GM18502 (cell line): ENCODE data around the gene ADAM21.
"Not testable (repeated sequence)": the region's sequence is repeated elsewhere in the genome, so short reads cannot be mapped to it uniquely, and the experiment has no call there.

Experiments used
- ATAC-seq: cut with Tn5 transposase; IDR thresholded peaks from one replicate; pipeline ENCODE4 v1.9.1; 2021; ENCODE audit warnings: mild to moderate bottlenecking; ENCODE audit not compliant: unreplicated experiment, poor library complexity

ADAM21 gene

GRCh38 chr14:70475459-70475858, 23.5 kb downstream of the ADAM21 start:
- not testable (repeated sequence) for ATAC-seq

- ATAC-seq: not testable (repeated sequence)
These were observed 25.6 kb downstream of the ADAM21 start for GRCh38 chr14:70477356-70478105.

- no peak for ATAC-seq
These were observed 37.7 kb downstream of the ADAM21 start for GRCh38 chr14:70489579-70490200.

- no peak for ATAC-seq
These were observed 46.2 kb downstream of the ADAM21 start for GRCh38 chr14:70498191-70498590.
